HAP-1 (cell line): ENCODE results near the gene RBM18.
A peak's percentile ranks its signal among the peaks of the same experiment; 100 is the strongest.

Experiments
- DNase-seq, 2 experiments: peaks; one replicate each; pipeline ENCODE4 v3.0.0-alpha.2; 2016 to 2020; ENCODE audit warnings: low spot score in 2 of 2
- H3K27me3 ChIP-seq: fragments of 250-450 bp; sonication (Bioruptor Pico); 2 replicates; pipeline ENCODE4 v1.5.1; 2020; ENCODE audit warnings: low read depth, mild to moderate bottlenecking, moderate library complexity
- H3K36me3 ChIP-seq: fragments of 250-450 bp; sonication (Bioruptor Pico); replicated peaks from 2 replicates; pipeline ENCODE4 v1.5.1; 2020; ENCODE audit warnings: mild to moderate bottlenecking
- H3K4me1 ChIP-seq: fragments of 250-450 bp; sonication (Bioruptor Pico); 2 replicates; pipeline ENCODE4 v1.5.1; 2020; ENCODE audit warnings: mild to moderate bottlenecking
- H3K4me3 ChIP-seq: fragments of 250-450 bp; sonication (Bioruptor Pico); 2 replicates; pipeline ENCODE4 v1.5.1; 2020; ENCODE audit warnings: mild to moderate bottlenecking, moderate library complexity
- H3K9me3 ChIP-seq: fragments of 250-450 bp; sonication (Bioruptor Pico); 2 replicates; pipeline ENCODE4 v1.5.1; 2020; ENCODE audit warnings: mild to moderate bottlenecking, moderate library complexity
- in situ Hi-C: fragments of 300-500 bp; cut with MboI; formaldehyde crosslinking; loops from 3 replicates; pipeline ENCODE4 v1.14.3; 2020; ENCODE audit warnings: low sequenced_read_pairs, inconsistent platforms, mixed read lengths

The RBM18 gene

DNA sequence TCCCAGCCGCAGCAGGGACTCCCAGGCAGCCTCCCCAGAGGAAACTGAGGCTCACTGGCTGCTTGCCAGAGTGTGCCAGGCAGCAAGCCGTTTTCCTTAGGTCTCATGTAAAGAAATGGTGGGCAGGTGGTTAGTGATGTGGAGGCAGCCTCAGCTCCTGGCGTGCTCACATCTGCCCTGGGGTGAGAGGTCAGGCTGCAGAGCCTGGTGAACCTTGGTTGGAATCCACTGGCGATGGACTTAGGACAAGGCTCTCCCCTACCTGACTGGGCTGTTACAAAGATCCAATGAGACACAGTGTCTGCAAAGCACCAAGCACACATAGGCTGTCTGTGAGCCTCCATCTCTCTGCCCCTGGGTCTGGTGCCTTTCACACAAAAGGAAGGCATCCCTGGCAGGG lies 66.8 kb downstream of the RBM18 start:
- in situ Hi-C loops: no loop called here

DNA sequence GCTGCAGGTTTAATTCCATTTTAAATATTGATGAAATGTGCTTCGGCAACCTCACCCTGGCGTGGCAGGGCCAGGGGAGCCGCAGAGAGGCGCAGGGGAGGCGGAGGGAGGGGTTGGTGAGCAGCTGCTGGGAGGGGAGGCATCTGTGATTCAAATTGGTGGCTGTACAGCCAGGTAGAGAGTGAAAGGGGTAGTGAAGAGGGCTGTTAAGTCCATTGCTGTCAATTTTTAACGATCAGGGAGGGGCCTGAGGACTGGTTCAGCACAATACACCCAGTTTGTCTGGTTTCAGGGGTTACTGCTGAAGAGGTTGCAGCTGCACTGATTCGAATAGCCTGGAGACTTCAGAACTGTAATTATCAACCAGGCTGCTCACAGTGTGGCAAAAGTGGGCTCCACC lies 67.2 kb downstream of the RBM18 start:
- no peak for DNase-seq
- in situ Hi-C loops: no loop called here
- H3K36me3 ChIP-seq: no peaks in the 10 kb centered on the region

More for the DNA sequence above, 66.8 kb downstream of the RBM18 start:
- Histone ChIP-seq H3K4me3 (no peak overlapping the region), H3K4me1 (peaks cover 4% of the 10 kb centered on the region; the same call in 1 of the 2 replicates), H3K9me3 (no peaks in the 10 kb centered on the region), H3K36me3 (no peaks in the 10 kb centered on the region), H3K27me3 (no peaks in the 10 kb centered on the region)
- DNase-seq: no peak

DNA sequence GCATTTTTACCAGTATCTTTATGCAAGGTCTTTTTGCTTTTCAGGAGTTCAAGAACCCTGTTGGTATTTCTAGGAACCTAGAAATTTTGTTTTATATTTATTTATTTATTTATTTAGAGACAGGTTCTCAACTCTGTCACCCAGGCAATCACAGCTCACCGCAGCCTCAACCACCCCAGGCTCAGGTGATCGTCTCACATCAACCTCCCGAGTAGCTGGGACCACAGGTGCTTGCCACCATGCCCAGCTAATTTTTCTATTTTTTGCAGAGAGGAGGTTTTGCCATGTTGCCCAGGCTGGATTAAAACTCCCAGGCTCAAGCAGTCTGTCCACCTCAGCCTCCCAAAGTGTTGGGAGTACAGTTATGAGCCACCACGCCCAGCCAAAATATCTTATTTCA lies 68.8 kb downstream of the RBM18 start:
- DNase-seq: no peak
- no peak overlapping the region for H3K4me3 ChIP-seq
- H3K4me1 ChIP-seq: peaks cover 8% of the 10 kb centered on the region; the same call in 1 of the 2 replicates
- in situ Hi-C loops: no loop called here
- H3K36me3 ChIP-seq: no peaks in the 10 kb centered on the region
- no peaks in the 10 kb centered on the region for H3K9me3 ChIP-seq
- H3K27me3 ChIP-seq: no peaks in the 10 kb centered on the region

More for the DNA sequence above, 67.2 kb downstream of the RBM18 start:
- peaks cover 8% of the 10 kb centered on the region; the same call in 1 of the 2 replicates for H3K4me1 ChIP-seq
- no peaks in the 10 kb centered on the region for H3K9me3 ChIP-seq
- H3K4me3 ChIP-seq: no peak overlapping the region
- H3K27me3 ChIP-seq: no peaks in the 10 kb centered on the region

DNA sequence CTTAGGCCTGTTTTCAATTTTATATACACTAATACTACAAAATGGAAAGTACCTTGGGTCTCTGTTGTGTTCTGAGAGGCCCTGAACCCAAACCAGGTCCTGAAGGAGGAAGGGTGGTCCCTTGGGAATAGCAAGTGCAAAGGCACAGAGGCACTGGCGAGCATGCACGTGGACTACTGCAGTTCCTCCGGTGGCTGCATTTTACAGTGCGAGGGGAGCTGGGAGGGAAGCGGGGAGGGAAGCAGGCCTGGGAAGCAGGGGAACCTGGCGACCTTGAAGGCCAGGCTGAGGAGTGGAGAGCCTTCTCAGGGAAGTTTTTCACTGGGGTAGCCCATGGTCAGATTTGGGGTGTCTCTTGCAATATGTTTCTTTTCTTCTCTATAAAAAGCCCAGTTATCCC lies 71.0 kb downstream of the RBM18 start:
- Histone ChIP-seq H3K27me3 (no peaks in the 10 kb centered on the region), H3K4me3 (no peak overlapping the region), H3K9me3 (no peaks in the 10 kb centered on the region), H3K36me3 (no peaks in the 10 kb centered on the region), H3K4me1 (peaks cover 8% of the 10 kb centered on the region; the same call in 1 of the 2 replicates)
- in situ Hi-C loops: no loop called here
- DNase-seq: no peak

DNA sequence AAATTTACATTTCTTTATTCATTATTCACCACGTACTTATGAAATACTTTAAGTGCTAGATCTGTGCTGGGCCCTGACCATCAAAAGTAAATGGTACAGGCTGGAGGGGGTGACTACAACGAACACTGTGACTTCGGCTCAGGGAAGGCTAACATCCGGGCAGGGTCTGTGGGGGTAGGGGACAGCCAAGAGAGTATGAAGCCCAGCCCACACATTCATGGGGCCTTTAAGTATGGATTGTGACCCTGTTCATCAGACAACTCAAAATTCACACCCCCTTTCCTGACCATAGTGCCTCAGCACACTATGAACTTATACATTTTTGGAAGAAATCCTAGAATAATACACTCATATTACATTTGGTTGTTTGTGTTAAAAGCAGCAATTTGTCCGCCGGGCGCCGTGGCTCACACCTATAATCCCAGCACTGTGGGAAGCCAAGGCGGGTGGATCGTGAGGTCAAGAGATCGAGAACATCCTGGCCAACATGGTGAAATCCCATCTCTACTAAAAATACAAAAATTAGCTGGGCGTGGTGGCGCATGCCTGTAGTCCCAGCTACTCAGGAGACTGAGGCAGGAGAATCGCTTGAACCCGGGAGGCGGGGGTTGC lies 71.6 kb downstream of the RBM18 start:
- H3K4me1 ChIP-seq: peaks cover 8% of the 10 kb centered on the region; the same call in 1 of the 2 replicates
- no peaks in the 10 kb centered on the region for H3K9me3 ChIP-seq
- H3K27me3 ChIP-seq: no peaks in the 10 kb centered on the region
- in situ Hi-C loops: no loop called here
- DNase-seq: no peak
- no peak overlapping the region for H3K4me3 ChIP-seq
- no peaks in the 10 kb centered on the region for H3K36me3 ChIP-seq

DNA sequence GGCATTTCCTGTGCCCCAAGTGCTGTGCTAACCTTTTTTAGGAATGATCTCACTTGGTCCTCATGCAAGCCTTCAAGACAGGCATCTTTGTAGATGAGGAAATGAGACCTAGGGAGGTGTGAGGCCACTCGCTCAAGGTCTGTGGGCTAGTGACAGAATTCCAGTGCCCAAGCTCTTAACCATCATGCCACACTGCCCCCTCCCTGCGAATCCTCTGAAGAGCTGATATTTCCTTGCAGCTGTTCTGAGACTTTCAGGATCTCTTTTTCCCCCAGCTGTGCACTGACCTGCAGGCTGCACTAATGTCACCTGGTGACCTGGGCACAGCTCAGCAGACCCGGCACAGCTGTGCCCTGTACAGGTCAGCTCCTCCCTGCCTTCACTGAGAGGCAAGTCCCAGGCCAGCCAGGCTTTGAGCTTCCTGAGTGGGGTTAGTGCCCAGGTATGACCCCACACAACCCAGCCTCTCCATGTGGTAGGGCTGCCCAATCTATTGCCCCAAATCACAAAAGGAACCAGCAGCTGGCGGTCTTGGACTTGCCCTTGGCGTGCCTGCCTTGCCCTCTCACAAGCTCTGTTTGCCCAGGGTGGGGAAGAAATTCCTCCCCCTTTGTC lies 72.3 kb downstream of the RBM18 start:
- DNase-seq: peak in 1 of 2 experiments; percentile 50
- no peaks in the 10 kb centered on the region for H3K36me3 ChIP-seq
- no peak overlapping the region for H3K4me3 ChIP-seq
- in situ Hi-C loops: no loop called here
- no peaks in the 10 kb centered on the region for H3K27me3 ChIP-seq
- no peaks in the 10 kb centered on the region for H3K9me3 ChIP-seq
- H3K4me1 ChIP-seq: peaks cover 8% of the 10 kb centered on the region; the same call in 1 of the 2 replicates

DNA sequence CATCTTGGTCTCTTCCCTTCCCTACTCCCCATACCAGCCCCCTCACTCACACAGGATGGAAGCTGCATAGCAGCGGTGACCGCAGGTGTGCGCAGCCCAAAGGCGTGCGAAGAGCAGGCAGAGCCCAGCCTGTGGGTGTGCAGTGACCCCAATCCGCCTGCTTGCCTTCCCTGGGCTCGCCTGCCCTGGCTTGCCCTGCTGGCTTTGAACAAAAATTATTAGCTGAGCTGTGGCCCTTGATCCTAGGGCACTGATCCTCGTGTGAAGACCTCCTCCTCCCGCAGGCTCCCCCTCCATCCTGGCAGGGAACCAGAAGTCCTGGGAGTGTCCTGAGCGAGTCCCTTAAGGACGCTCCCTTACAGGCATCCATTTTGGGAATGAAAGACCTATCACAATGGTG lies 73.1 kb downstream of the RBM18 start:
- H3K27me3 ChIP-seq: no peaks in the 10 kb centered on the region
- no peak overlapping the region for H3K4me3 ChIP-seq
- H3K4me1 ChIP-seq: peaks cover 8% of the 10 kb centered on the region; the same call in 1 of the 2 replicates
- in situ Hi-C loops: no loop called here
- H3K36me3 ChIP-seq: no peaks in the 10 kb centered on the region
- no peak for DNase-seq
- H3K9me3 ChIP-seq: no peaks in the 10 kb centered on the region

DNA sequence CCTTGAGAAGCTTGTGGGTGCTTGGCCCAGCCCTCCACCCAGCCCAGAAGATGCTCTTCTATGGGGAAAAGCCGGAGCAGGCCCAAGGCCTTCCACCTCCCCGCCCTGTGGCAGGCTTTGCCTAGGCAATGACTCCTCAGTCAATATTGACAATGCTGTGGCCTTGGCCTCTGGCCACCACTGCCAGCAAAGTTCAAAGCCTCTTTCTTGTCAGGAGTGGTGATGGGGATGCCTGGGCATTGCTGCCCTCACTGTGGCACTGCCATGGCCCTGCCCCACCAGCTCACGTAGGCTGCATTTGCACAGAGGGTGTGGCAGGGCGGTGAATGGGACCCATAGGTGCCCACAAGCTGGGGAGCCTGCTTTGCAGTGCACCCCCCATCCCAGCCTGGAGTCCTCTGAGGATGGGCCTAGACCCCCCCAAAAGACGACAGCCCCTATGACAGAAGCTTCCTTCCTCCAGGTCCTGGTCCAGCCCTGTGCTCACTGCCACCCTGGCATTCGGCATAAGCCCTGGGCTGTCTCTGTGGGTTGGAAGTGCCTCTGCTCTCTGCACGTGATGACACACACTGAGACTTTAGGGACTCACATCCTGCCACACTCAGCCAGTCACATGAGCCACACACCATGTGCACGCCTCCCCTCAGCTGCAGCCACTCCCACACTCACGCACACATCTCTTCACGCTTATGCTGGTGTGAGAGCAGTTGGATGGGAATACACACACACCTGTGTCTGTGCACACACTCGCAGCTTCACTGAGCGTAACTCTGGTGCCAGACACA lies 73.9 kb downstream of the RBM18 start:
- in situ Hi-C loops: no loop called here
- H3K36me3 ChIP-seq: no peaks in the 10 kb centered on the region
- H3K4me1 ChIP-seq: peaks cover 8% of the 10 kb centered on the region; the same call in 1 of the 2 replicates
- no peak for DNase-seq
- H3K4me3 ChIP-seq: no peak overlapping the region
- H3K27me3 ChIP-seq: no peaks in the 10 kb centered on the region
- H3K9me3 ChIP-seq: no peaks in the 10 kb centered on the region

DNA sequence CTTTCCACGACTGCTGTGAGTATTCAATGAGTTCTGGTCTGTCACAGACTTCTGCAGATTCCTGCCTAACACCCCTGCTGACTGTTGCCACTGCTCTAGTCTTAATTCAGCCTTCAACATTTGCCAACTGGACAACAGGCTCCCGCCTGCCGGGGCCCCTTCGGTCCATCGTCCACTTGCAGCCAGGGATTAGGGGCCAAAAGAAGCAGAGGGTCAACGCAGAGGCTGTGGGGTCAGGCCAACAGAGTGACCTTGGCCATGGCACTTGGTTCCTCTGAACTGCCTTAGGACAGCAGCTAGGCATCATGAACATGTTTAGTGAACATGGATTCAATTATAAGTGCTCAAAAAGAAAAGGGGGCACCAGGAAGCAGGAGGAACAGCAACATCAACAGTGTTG lies 76.3 kb downstream of the RBM18 start:
- H3K4me1 ChIP-seq: peaks cover 13% of the 10 kb centered on the region; the same call in 1 of the 2 replicates
- H3K9me3 ChIP-seq: no peaks in the 10 kb centered on the region
- no peak for DNase-seq
- in situ Hi-C loops: no loop called here
- peaks cover 6% of the 10 kb centered on the region for H3K27me3 ChIP-seq
- no peaks in the 10 kb centered on the region for H3K36me3 ChIP-seq
- no peak overlapping the region for H3K4me3 ChIP-seq
